ENCODE results near the gene FALEC.
A peak's percentile ranks its signal among the peaks of the same experiment; 100 is the strongest.
"Not testable (repeated sequence)": the region's sequence is repeated elsewhere in the genome, so short reads cannot be mapped to it uniquely, and the experiment has no call there.

Gene FALEC

DNA sequence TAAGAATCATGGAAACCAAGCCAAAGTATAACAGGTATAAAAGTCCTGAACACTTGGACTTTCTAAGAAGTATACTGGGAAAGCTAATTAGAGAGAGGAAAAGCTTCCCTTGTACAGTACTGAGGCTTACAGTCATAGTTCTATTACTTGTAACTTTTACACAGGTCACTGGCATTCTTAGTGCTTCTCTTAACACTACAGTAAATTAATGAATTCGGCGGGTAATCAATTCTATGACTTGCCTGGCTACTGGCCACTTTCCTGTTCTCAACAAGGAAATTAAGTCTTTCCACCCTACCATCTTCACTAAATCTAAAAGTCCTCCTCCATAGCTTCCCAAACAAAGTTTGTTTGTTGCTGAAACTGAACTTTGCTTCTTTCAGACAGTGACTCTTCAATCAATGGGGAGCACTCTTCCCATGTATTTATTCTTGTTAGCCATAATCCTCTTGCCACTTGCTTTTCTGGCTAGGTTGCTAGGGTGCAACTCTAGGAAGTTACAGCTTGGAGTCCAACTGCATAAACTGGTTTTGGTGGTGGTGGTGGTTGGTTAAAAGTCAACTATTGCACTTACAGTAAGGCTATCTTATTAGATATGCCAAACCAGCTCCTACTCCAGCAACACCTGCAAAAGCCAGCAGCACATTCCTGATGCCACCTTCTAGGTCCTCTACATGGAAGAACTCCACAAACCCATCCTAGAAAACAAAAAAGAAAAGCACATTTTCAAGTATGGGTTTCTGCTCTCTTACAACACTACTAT, 61.4 kb downstream of the FALEC start:
- no peak for DNase-seq

DNA sequence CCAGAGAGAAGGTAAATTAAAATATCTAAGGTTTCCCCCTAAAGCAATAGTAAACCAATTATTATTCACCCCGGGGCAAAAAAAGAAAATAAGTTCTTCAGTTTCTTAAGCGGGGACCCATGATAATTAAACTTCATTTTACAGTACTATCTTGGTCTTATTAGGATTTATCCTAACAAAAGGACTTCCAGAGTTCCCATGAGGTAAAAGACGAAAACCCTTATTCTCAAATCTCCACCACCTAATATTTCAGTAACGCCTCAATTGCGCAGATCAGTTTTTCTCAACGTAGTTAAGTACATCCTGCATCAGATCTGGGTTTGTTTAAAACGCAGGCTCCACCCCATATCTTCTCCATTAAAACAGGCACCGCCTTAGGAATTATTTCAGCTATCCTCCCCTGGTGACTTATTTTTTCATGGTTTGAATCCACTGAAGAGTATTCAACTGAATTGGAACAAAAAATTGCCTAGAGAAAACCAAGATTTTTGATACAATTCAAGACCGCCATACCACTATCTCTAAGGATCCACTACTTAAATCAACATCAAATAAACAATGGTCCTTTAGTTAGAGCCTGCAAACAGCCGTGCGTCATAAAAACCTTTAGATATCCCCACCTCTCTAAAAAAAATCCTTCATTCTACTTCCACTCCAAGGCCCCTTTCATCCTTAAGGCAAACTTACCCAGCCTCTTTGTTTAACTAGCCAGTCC, 62.2 kb downstream of the FALEC start:
- DNase-seq = no peak

DNA sequence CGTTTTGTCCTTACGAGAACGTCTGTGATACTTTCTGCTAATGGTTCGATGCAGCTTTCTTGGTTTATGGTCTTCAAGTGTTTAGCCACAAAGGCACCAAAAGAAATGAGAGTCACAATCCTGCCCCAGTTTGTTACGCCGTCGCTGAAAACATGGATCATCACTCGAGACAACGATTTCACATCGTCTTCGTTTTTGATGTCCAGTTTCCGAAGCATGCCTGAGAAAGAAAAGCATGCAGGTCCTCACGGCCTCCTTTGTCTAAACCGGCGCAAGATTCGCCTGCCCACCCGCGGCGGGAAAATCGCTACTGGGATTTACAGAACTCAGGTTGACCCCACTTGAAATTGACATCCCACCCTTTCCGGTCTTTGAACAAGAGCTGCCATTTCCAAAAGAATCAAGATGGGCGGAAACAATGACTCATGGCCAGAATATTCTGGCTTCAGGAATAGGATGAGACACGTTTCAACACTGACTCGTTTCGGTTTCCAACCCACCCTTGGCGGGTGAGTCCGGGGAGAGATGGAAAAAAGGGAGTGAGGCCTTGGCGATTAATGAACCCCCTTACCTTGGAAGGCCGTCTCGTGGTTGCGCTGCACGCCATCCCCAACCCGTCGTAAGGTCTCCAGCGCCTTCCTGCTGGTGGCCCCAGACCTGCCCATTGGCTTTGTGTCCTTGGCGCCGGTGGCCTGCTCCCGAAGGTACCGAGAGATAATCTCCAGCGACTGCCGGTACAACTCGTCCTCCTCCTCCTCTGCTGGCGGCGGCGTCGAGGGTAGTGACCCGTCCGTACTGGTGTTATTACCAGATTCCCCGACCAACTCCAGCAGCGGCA, 62.9 kb downstream of the FALEC start:
- DNase-seq = peak; percentile 51

DNA sequence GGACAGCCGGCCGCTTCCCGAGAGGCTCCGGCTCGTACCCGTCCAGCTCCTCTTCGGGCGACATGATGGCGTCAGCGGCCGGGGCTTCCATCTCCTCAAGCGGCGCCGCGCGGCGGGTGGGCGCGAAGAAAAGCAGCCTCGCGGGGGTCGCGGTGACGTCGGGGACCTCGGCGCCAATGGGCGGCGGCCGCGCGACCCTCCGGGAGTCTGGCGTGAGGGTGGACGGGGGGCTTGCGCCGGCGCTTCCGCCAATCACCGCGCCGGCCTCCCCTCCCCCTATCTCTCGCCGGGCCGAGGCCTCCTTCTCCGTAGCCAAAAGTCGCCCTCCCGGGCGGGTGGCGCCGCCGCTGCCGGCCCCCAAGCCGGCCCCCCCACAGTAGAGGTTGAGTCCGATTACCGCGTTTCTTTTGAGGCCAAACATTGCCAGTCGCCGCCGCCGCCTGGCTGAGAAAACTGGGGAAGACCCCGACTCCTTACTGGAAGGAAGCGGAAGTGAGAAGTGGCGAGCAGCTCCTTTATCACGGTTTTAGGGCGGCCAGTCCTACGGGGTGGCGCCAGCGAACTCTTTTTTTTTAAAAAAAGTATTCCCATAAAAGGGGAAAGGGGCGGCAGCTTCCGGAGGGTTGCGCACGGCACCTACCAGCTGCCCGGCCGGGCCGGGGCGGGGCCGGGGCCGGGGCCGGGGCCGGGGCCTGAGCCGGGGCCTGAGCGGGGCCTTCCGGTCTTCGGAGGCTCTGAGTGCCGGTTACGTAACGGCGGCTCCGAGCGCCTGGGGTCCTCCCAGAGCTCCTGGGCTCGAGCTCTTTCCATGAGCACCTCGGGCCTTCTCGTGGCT, 63.8 kb downstream of the FALEC start, which contains the start of gene MCL1:
Gene MCL1, minus strand, starts transcription at position 501 of the 835 bp plus-strand sequence. Its CDS starts 80 bp downstream, at position 421.
- DNase-seq = peak; percentile 98

DNA sequence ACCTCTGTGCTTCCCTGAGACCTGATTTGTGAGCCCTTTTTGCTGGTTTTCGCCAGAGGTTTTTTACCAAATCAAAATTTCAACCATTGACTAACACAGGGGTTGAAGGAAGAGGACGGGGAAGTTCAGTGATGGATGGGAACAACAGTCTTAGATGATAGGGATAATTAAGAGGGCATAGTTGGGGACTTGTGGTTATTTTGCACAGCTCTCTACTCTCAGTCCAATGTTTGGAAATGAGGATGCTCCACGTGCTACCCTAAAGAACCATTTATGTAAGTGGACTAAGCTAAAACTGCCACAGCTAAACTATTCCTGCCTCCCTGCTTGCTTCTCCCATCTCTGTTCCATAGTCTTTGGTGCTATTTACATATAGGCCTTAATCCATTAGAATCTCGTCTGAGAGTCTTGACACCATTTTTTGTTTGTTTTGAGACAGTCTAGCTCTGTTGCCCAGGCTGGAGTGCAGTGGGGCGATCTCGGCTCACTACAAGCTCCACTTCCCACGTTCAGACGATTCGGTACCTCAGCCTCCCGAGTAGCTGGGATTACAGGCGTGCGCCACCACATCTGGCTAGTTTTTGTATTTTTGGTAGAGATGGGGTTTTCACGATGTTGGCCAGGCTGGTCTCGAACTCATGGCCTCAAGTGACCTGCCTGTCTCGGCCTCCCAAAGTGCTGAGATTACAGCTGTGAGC, 64.5 kb downstream of the FALEC start:
- no peak for DNase-seq

DNA sequence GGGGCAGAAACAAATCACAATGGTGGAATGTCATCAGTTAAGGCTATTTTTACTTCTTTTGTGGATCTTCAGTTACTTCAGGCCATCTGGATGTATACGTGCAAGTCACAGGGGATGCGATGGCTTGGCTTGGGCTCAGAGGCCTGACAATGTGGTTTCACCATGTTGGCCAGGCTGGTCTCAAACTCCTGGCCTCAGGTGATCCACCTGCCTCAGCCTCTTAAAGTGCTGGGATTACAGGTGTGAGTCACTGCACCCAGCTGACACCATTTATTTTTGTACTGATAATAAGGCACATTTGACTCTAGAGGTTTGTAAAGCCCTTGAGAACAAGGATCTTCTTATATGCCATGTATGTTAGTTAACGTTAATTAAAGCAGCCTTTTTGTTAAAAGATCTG, 65.4 kb downstream of the FALEC start:
- DNase-seq = not testable (repeated sequence)

DNA sequence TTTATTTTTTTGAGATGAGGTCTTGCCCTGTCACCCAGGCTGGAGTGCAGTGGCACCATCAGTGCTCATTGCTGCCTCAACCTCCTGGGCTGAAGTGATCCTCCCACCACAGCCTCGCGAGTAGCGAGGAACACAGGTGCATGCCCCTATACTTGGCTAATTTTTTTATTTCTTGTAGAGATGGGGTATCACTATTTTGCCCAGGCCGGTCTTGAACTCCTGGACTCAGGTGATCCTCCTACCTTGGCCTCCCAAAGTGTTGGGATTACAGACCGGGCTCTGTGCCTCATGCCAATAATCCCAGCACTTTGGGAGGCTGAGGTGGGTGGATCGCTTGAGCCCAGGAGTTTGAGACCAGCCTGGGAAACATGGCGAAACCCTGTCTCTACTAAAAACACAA, 65.9 kb downstream of the FALEC start:
- not testable (repeated sequence) for DNase-seq

DNA sequence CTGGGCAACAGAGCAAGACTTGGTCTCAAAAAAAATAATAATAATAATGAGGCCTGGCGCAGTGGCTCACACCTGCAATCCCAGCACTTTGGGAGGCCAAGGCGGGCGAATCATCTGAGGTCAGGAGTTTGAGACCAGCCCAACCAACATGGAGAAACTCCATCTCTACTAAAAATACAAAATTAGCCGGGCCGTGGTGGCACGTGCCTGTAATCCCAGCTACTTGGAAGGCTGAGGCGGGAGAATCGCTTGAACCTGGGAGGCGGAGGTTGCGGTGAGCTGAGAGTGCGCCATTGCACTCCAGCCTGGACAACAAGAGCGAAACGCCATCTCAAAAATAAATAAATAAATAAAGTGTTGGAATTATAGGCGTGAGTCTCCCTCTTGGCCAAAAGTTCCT, 66.4 kb downstream of the FALEC start:
- DNase-seq = not testable (repeated sequence)

DNA sequence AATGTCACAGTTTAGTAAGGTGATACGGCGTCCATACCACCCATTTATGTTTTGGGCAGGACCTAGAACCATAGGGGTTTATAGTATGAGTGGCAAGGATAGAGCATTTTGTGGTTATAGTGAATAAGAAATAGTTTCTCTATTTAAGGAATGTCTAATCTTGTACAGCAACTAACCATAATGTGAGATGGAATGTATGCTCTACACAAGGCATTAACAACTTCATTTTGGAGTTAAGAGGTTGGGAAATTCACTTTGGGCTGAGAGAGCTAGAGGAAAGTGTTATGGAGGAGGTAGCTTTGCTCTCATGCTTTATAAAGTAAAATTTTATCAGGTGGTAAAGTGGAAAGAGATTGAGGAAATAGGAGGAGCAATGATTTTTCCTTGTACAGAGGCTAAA, 66.8 kb downstream of the FALEC start:
- no peak for DNase-seq
